ENCODE measurements around the gene CYP2J2.
"Not testable (repeated sequence)": the region's sequence is repeated elsewhere in the genome, so short reads cannot be mapped to it uniquely, and the experiment has no call there.

The CYP2J2 gene

DNA sequence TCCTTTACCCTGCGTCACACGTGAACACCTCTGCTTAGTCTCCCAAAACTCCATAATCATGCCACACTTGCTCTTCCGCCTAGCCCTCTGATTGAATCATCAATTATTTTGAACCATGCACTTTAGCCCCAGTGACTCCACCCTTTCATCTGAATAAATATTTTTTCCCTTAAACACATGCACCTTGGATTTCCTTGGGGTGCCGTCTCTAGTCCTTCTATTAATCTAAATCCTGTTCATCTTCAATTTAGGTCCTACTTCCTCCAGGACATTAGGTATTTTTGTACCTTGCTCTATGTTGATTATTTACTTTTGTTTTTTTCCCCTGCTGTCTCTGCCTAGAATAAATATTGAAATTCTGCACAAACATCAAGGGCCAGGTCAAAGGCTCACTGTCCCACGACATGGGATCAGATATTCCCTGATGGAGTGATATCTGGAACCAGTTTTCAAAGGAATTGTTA, 9.8 kb upstream of the CYP2J2 start:
- Histone ChIP-seq H3K4me2 (ENCODE audit: low read length) (no peak overlapping the region), H3K4me3 (ENCODE audit: low read depth, low read length) (no peak overlapping the region), H3K27ac (no peak overlapping the region), H3K79me2 (no peaks in the 10 kb centered on the region), H3K4me1 (no peaks in the 10 kb centered on the region), H3K27me3 (ENCODE audit: control insufficient read depth, insufficient read depth, low read length) (no peaks in the 10 kb centered on the region), H3K36me3 (ENCODE audit: control insufficient read depth, insufficient read depth, low read length) (no peaks in the 10 kb centered on the region), H3K9me3 (ENCODE audit: control insufficient read depth, low read length) (no peaks in the 10 kb centered on the region), H3K9ac (no peak overlapping the region), H2AFZ (no peak overlapping the region)
- TF ChIP-seq, protein P1, sequence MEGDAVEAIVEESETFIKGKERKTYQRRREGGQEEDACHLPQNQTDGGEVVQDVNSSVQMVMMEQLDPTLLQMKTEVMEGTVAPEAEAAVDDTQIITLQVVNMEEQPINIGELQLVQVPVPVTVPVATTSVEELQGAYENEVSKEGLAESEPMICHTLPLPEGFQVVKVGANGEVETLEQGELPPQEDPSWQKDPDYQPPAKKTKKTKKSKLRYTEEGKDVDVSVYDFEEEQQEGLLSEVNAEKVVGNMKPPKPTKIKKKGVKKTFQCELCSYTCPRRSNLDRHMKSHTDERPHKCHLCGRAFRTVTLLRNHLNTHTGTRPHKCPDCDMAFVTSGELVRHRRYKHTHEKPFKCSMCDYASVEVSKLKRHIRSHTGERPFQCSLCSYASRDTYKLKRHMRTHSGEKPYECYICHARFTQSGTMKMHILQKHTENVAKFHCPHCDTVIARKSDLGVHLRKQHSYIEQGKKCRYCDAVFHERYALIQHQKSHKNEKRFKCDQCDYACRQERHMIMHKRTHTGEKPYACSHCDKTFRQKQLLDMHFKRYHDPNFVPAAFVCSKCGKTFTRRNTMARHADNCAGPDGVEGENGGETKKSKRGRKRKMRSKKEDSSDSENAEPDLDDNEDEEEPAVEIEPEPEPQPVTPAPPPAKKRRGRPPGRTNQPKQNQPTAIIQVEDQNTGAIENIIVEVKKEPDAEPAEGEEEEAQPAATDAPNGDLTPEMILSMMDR (IDR thresholded peaks at IDR 0.05): no peak

DNA sequence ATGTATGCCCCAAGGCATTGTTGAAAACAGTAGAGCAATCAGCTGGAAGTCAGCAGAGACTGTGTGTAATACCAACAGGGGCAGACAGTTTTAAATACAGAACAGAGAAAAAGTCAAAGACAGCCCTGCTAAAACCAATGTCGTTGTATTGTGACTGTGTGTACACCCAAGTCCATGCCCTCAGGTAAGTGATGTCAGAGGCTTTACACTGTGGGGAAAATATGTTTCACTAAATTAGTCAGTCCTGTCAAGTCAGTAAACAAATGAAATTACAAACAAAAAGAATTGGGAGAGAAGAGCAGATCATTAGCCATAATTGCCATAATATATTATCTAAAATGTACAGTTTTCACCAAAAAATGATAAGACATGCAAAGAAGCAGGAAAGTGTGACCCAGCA, 2.4 kb upstream of the CYP2J2 start:
- Histone ChIP-seq H3K4me3 (ENCODE audit: low read depth, low read length) (no peak overlapping the region), H3K4me2 (ENCODE audit: low read length) (no peak overlapping the region), H3K9ac (no peak overlapping the region), H3K27me3 (ENCODE audit: control insufficient read depth, insufficient read depth, low read length) (no peaks in the 10 kb centered on the region), H3K36me3 (ENCODE audit: control insufficient read depth, insufficient read depth, low read length) (no peaks in the 10 kb centered on the region), H3K9me3 (ENCODE audit: control insufficient read depth, low read length) (no peaks in the 10 kb centered on the region), H3K4me1 (no peaks in the 10 kb centered on the region), H3K27ac (no peak overlapping the region), H3K79me2 (no peaks in the 10 kb centered on the region), H2AFZ (no peak overlapping the region)
- TF ChIP-seq, protein P1 (IDR thresholded peaks at IDR 0.05): no peak

DNA sequence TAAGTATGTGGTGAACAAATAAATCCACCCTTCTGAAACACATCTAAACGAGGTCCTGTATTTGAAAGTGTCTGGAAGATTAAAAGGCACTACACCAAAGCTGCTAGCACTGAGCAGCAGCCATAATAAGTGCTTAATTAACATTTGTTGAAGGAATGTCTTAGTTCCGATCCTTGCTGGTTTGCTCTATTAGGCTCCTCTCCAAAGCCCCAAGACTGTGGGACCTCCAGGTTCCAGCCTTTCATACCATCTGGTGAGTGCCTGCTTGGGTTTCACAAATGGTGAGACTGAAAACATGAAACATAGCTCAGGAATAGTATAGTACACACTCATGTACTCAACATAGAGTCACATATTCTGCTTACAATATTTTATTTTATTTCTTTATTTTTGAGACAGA, 640 bp upstream of the CYP2J2 start:
- Histone ChIP-seq H3K4me2 (ENCODE audit: low read length) (peak overlapping the region; percentile 62), H3K79me2 (no peaks in the 10 kb centered on the region), H3K4me3 (ENCODE audit: low read depth, low read length) (peak overlapping the region; percentile 38), H3K4me1 (no peaks in the 10 kb centered on the region), H2AFZ (no peak overlapping the region), H3K9me3 (ENCODE audit: control insufficient read depth, low read length) (no peaks in the 10 kb centered on the region), H3K27ac (no peak overlapping the region), H3K9ac (no peak overlapping the region), H3K36me3 (ENCODE audit: control insufficient read depth, insufficient read depth, low read length) (no peaks in the 10 kb centered on the region), H3K27me3 (ENCODE audit: control insufficient read depth, insufficient read depth, low read length) (no peaks in the 10 kb centered on the region)
- TF ChIP-seq, protein P1 (IDR thresholded peaks at IDR 0.05): no peak

DNA sequence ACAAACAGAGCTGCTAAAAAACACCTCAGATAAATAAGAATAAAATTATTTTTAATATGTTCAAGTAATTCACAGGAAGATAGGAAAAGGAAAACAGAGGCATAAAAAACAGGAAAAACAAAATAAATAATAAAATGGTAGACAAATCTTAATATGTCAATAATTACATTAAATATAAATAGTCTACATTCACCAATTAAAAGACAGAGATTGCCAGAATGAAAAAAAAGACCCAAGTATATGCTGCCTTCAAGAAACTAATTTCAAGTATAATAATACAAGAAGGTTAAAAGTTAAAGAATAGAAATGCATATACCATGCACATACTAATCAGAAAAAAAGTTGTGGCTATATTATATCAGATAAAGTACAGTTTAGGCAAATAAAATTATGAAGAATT, 1.9 kb downstream of the CYP2J2 start:
- H3K27ac ChIP-seq: no peak overlapping the region
- H3K36me3 ChIP-seq (ENCODE audit: control insufficient read depth, insufficient read depth, low read length): no peaks in the 10 kb centered on the region
- no peak overlapping the region for H3K9ac ChIP-seq
- TF ChIP-seq, protein P1 (IDR thresholded peaks at IDR 0.05): no peak
- no peak overlapping the region for H2AFZ ChIP-seq
- H3K4me1 ChIP-seq: no peaks in the 10 kb centered on the region
- no peaks in the 10 kb centered on the region for H3K27me3 ChIP-seq (ENCODE audit: control insufficient read depth, insufficient read depth, low read length)
- H3K79me2 ChIP-seq: no peaks in the 10 kb centered on the region
- H3K4me3 ChIP-seq (ENCODE audit: low read depth, low read length): no peak overlapping the region
- no peak overlapping the region for H3K4me2 ChIP-seq (ENCODE audit: low read length)
- no peaks in the 10 kb centered on the region for H3K9me3 ChIP-seq (ENCODE audit: control insufficient read depth, low read length)

DNA sequence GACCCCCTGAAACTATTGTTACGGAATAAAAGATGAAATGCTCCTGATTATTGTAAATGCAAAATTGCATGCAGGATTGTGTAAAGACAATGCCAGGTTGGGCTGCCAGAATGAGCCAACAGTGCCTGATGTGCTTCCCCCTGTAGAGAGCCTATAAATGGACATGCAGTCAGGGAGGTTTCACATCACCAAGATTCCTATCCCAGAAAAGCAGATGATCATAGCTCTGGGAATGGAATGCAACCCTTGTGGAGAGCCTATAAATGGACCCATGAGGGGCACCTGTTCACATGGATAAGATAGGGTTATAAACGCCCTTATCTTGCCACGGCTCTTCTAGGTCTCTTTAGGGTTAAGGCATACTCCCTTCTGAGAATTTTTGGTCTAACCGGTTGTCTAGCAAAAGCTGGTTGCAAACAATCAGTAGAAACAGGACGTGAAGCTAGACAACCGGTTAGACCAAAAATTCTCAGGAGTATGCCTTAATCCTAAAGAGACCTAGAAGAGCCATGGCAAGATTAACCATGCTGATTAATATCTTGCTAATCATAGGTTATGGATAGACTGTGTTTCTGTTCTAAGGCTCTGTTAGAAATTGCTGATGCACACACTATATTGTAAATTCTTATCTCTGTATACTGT, 5.2 kb downstream of the CYP2J2 start:
- not testable (repeated sequence) for H3K27me3 ChIP-seq (ENCODE audit: control insufficient read depth, insufficient read depth, low read length); H3K4me2 ChIP-seq (ENCODE audit: low read length); H3K4me1 ChIP-seq; H2AFZ ChIP-seq; H3K9me3 ChIP-seq (ENCODE audit: control insufficient read depth, low read length); H3K27ac ChIP-seq; H3K79me2 ChIP-seq; H3K4me3 ChIP-seq (ENCODE audit: low read depth, low read length); H3K9ac ChIP-seq; H3K36me3 ChIP-seq (ENCODE audit: control insufficient read depth, insufficient read depth, low read length)
